GM12878 (cell line): ENCODE results near the gene NUP214. TPM values are rescaled to one million over a fixed set of nuclear protein-coding genes. Genes with fewer than 3 reads are reported as not detected.
A peak's percentile ranks its signal among the peaks of the same experiment; 100 is the strongest.

Source experiments
- ATAC-seq: fragments of 200-7000 bp; cut with Tn5 transposase; 3 replicates; pipeline ENCODE4 v1.9.1; 2020; ENCODE audit warnings: mild to moderate bottlenecking, moderate library complexity
- BruUV-seq: library from RNA; stranded (reverse); fragments of 400-500 nt; replicated peaks from 2 replicates; lab custom pipeline; 2021; lab: Mats Ljungman, UMichigan
- CTCF ChIA-PET: fragments of 300-600 bp; sonication (Branson Sonifier 250); formaldehyde crosslinking; extraction: SDS; loops from one replicate; lab custom pipeline; 2021; ENCODE audit warnings: inconsistent platforms; lab: Yijun Ruan, JAX
- POLR2A ChIA-PET: fragments of 350-600 bp; formaldehyde crosslinking; extraction: SDS; loops from one replicate; lab custom pipeline; 2021; ENCODE audit warnings: inconsistent platforms; lab: Charles Lee
- RAD21 ChIA-PET: fragments of 300-600 bp; sonication (Branson Sonifier 250); formaldehyde crosslinking; loops from one replicate; lab custom pipeline; 2023; ENCODE audit warnings: antibody characterized with exemption; ENCODE audit not compliant: unreplicated experiment; lab: Charles Lee
- SMC1A ChIA-PET: fragments of 300-600 bp; sonication (Branson Sonifier 250); formaldehyde crosslinking; loops from one replicate; lab custom pipeline; 2023; ENCODE audit not compliant: unreplicated experiment, uncharacterized antibody; lab: Charles Lee
- DNase-seq: peaks from one replicate; pipeline ENCODE4 v3.0.0-alpha.2; 2011; ENCODE audit warnings: low read depth, low spot score
- FAIRE-seq: peaks from 3 replicates; lab custom pipeline; 2011; peaks lifted over from hg19 to GRCh38; lab: Jason Lieb, UNC
- H2AFZ ChIP-seq: 2 replicates; pipeline ENCODE4 v1.6.0; 2011; ENCODE audit warnings: low read depth, low read length, control low read depth; ENCODE audit not compliant: control insufficient read depth
- H3K27ac ChIP-seq: 2 replicates; pipeline ENCODE4 v1.5.1; 2011; ENCODE audit warnings: control low read depth; ENCODE audit not compliant: control insufficient read depth, insufficient read depth
- H3K27me3 ChIP-seq, 2 experiments: replicated peaks in 1 of 2; 2 replicates each; pipeline versions ENCODE4 v1.6.0 to v1.6.1; 2011; ENCODE audit warnings: low read length in 1 of 2; ENCODE audit not compliant: control insufficient read depth in 2 of 2, insufficient read depth in 2 of 2
- H3K36me3 ChIP-seq, 2 experiments: 2 replicates each; pipeline ENCODE4 v1.5.1; 2011; ENCODE audit warnings: low read length in 1 of 2; ENCODE audit not compliant: control insufficient read depth in 2 of 2, insufficient read depth in 2 of 2
- H3K4me1 ChIP-seq: 2 replicates; pipeline ENCODE4 v1.6.1; 2011; ENCODE audit warnings: mild to moderate bottlenecking, low read length, moderate library complexity, mixed read lengths; ENCODE audit not compliant: control insufficient read depth, insufficient read depth
- H3K4me2 ChIP-seq: 2 replicates; pipeline ENCODE4 v1.6.0; 2011; ENCODE audit warnings: control low read depth; ENCODE audit not compliant: control insufficient read depth, insufficient read depth
- H3K4me3 ChIP-seq: fragments of 200-600 bp; sonication (generic); 2 replicates; pipeline ENCODE4 v1.5.1; 2016
- H3K79me2 ChIP-seq: 2 replicates; pipeline ENCODE4 v1.6.0; 2011; ENCODE audit warnings: low read length; ENCODE audit not compliant: control insufficient read depth, insufficient read depth
- H3K9ac ChIP-seq: 2 replicates; pipeline ENCODE4 v1.8.0; 2011; ENCODE audit warnings: low read length, control low read depth, mixed read lengths; ENCODE audit not compliant: control insufficient read depth, insufficient read depth
- H3K9me3 ChIP-seq: replicated peaks from 3 replicates; pipeline ENCODE4 v1.5.1; 2011; ENCODE audit warnings: mild to moderate bottlenecking, low read length; ENCODE audit not compliant: control insufficient read depth, insufficient read depth
- H4K20me1 ChIP-seq: 2 replicates; pipeline ENCODE4 v1.6.0; 2011; ENCODE audit not compliant: control insufficient read depth, insufficient read depth
- ATF2 ChIP-seq: IDR thresholded peaks from 2 replicates; pipeline ENCODE4 v1.6.1; 2012; ENCODE audit warnings: low read length, inconsistent platforms
- CHD1 ChIP-seq: IDR thresholded peaks from 2 replicates; pipeline ENCODE4 v1.6.1; 2012; ENCODE audit warnings: low read depth, low read length, improper control_type of control experiment
- CTCF ChIP-seq, 3 experiments: IDR thresholded peaks in 2 of 3; conservative IDR thresholded peaks in 1 of 3; 2 replicates each; pipeline ENCODE4 v1.5.1; 2011; ENCODE audit warnings: low read depth in 3 of 3, low read length in 3 of 3, mild to moderate bottlenecking in 3 of 3, control low read depth in 2 of 3, moderate library complexity in 2 of 3, inconsistent platforms in 1 of 3, mixed read lengths in 1 of 3; ENCODE audit not compliant: control insufficient read depth in 2 of 3, insufficient read depth in 1 of 3; ENCODE audit errors: extremely low read depth in 1 of 3
- E2F8 ChIP-seq: fragments of 450-650 bp; IDR thresholded peaks from 2 replicates; pipeline ENCODE4 v1.6.1; 2018; ENCODE audit warnings: mild to moderate bottlenecking, low read depth, moderate library complexity; ENCODE audit not compliant: partially characterized antibody
- FOXK2 ChIP-seq: fragments of 450-650 bp; IDR thresholded peaks from 2 replicates; pipeline ENCODE4 v1.6.1; 2017; ENCODE audit warnings: mild to moderate bottlenecking, moderate library complexity
- MXI1 ChIP-seq: fragments of 150-350 bp; IDR thresholded peaks from 2 replicates; pipeline ENCODE4 v1.6.1; 2011; ENCODE audit warnings: low read depth, mild to moderate bottlenecking, inconsistent platforms, low read length, improper control_type of control experiment
- SMAD5 ChIP-seq: IDR thresholded peaks from 2 replicates; pipeline ENCODE4 v1.6.1; 2016; ENCODE audit warnings: antibody characterized with exemption, low read depth
- SUZ12 ChIP-seq: fragments of 200-600 bp; sonication (generic); IDR thresholded peaks from one replicate; pipeline ENCODE4 v1.6.1; 2018; ENCODE audit warnings: antibody characterized with exemption, mild to moderate bottlenecking; ENCODE audit not compliant: unreplicated experiment
- WRNIP1 ChIP-seq: IDR thresholded peaks from 2 replicates; pipeline ENCODE4 v1.6.1; 2011; ENCODE audit warnings: low read depth, low read length, improper control_type of control experiment, borderline replicate concordance
- WGBS: methylation state at CpG from one replicate; pipeline ENCODE4 v1.1.6; 2016; ENCODE audit warnings: low lambda C conversion rate; ENCODE audit not compliant: insufficient replicate concordance, insufficient coverage; ENCODE audit errors: missing lambda C conversion rate; 5-methylcytosine and 5-hydroxymethylcytosine counted together
- in situ Hi-C: fragments of 300-500 bp; cut with MboI; formaldehyde crosslinking; loops from 9 replicates; pipeline ENCODE4 v1.14.3; 2018; ENCODE audit warnings: mixed read lengths
- intact Hi-C: fragments of 100-400 bp; cut with micrococcal nuclease; formaldehyde crosslinking; loops from one replicate; pipeline ENCODE4 v1.14.2; 2022; ENCODE audit not compliant: unreplicated experiment
- polyA plus RNA-seq, 11 experiments: library from polyadenylated mRNA; depleted of rRNA in 4 of 11; unstranded in 6 of 11; stranded (reverse) in 5 of 11; fragments of >200 nt; fragmentation: Nextera tagmentation in 4 of 11; fragmentation: Illumina TruSeq in 1 of 11; extraction: Ambion mirVana in 4 of 11; extraction: Trizol in 1 of 11; gene quantifications; 1 replicate in 1 of 11; 2 replicates in 10 of 11; pipeline versions ENCODE4 v1.2.1 to v1.2.3, GENCODE V29; 2011 to 2016; ENCODE audit warnings: inconsistent platforms in 2 of 11, missing spikeins in 2 of 11, low read depth in 1 of 11
- total RNA-seq, 4 experiments: library from RNA; depleted of rRNA in 3 of 4; stranded (reverse); fragments of >200 nt in 3 of 4; fragmentation: Illumina TruSeq in 1 of 4; extraction: Trizol in 1 of 4; gene quantifications; 2 replicates each; pipeline versions ENCODE4 v1.2.1 to v1.2.3, GENCODE V29; 2013 to 2021

The NUP214 gene
- total and polyA plus RNA-seq, 10 of the 15 experiments (the other 5 are each of a cell fraction or from before 2014, with no cell fraction given) = 11.7 to 53.8 (median 17.6) TPM

GRCh38 chr9:131180454-131180853, 55.1 kb downstream of the NUP214 start (continued):
- TF ChIP-seq E2F8 = no peak
- TF ChIP-seq WRNIP1 = no peak
- TF ChIP-seq CHD1 = no peak
- TF ChIP-seq SMAD5 = no peak
- no peak for TF ChIP-seq MXI1
- no peak for TF ChIP-seq ATF2
- TF ChIP-seq FOXK2 = no peak

GRCh38 chr9:131181091-131181681, 55.8 kb downstream of the NUP214 start:
- Histone ChIP-seq H3K27me3 (no peaks in the 10 kb centered on the region), H2AFZ (no peak overlapping the region), H3K36me3 (peaks cover 11% of the 10 kb centered on the region in 2 experiments; a peak in 3 of 4 replicates), H3K4me3 (no peak overlapping the region), H3K9me3 (no peaks in the 10 kb centered on the region), H3K27ac (no peak overlapping the region), H3K79me2 (no peaks in the 10 kb centered on the region; the same call in 1 of the 2 replicates), H3K4me2 (no peak overlapping the region), H3K9ac (no peak overlapping the region), H4K20me1 (no peaks in the 10 kb centered on the region), H3K4me1 (peaks cover 13% of the 10 kb centered on the region)
- ChIA-PET CTCF (interaction anchor here (0.8 to 7.8 kb wide), 8 partner anchors 18 to 237 kb away, joined by 3 to 171 read pairs (median 6); partner anchors contain the start of genes FAM78A and NUP214), POLR2A (interaction anchor here (1.3 kb wide), 1 partner anchor 71 kb away, joined by 3 read pairs; no protein-coding TSS in a partner anchor), SMC1A (interaction anchor here (1.2 to 7.9 kb wide), 5 partner anchors 16 to 153 kb away, joined by 3 to 130 read pairs (median 3); no protein-coding TSS in a partner anchor), RAD21 (interaction anchor here (1.0 to 6.5 kb wide), 4 partner anchors 92 to 155 kb away, joined by 4 to 74 read pairs (median 20); partner anchors contain the start of gene FAM78A)
- WGBS = 83% methylated on average over 6 of the region's 6 CpGs
- no peak for TF ChIP-seq SUZ12
- peak in 1 of 3 experiments; percentile 19; a peak in 1 of 6 replicates for TF ChIP-seq CTCF (IDR thresholded peaks at IDR 0.05 in 2 of 3, conservative IDR thresholded peaks at IDR 0.05 in 1 of 3; ENCODE audit: control insufficient read depth in 2 of 3, extremely low read depth in 1 of 3, insufficient read depth in 1 of 3, low read depth in 3 of 3, low read length in 3 of 3)
- no peak for DNase-seq
- ATAC-seq = 0 out of 3 replicates have a peak, but pooled peaks have one; percentile 23
- FAIRE-seq = no peak
- in situ Hi-C loops = no loop called here
- intact Hi-C loops = no loop called here
- no TSS peak for BruUV-seq
